Measurements from ENCODE around the gene RTCA. TPM values are rescaled to one million over a fixed set of nuclear protein-coding genes. Genes with fewer than 3 reads are reported as not detected.
"Not testable (repeated sequence)": the region's sequence is repeated elsewhere in the genome, so short reads cannot be mapped to it uniquely, and the experiment has no call there.

The RTCA gene
- polyA plus RNA-seq, 1 donor from 2014 or later = 19.4 TPM

DNA sequence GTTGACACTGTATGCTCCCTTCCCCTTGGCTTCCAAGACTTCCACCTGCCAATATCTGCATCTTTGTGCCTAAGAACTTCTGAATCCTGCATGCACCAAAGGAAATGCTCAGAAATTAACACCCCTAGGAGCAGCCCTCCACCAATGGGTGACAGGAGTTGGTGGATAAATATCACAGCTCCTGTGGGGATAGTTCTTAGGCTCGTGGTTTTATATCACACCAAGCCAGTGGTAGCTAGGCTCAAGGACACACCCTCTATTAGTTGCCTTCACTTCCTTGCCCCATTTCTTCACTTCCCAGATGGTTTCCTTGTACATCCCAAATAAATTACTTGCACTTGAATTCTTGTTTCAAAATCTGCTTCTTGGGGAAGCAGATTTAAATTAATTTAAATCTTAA lies 69.4 kb downstream of the RTCA start:
- peaks cover 0 to 6% (median 0%) of the 10 kb centered on the region in 3 donors for H3K9me3 Mint-ChIP-seq
- H3K27me3 Mint-ChIP-seq = peaks cover 20% of the 10 kb centered on the region
- H3K36me3 Mint-ChIP-seq = no peaks in the 10 kb centered on the region
- no peak overlapping the region for H3K27ac Mint-ChIP-seq
- H3K4me1 Mint-ChIP-seq = peaks cover 0 to 1% (median 0%) of the 10 kb centered on the region in 3 donors
- H3K4me3 Mint-ChIP-seq = no peak overlapping the region

DNA sequence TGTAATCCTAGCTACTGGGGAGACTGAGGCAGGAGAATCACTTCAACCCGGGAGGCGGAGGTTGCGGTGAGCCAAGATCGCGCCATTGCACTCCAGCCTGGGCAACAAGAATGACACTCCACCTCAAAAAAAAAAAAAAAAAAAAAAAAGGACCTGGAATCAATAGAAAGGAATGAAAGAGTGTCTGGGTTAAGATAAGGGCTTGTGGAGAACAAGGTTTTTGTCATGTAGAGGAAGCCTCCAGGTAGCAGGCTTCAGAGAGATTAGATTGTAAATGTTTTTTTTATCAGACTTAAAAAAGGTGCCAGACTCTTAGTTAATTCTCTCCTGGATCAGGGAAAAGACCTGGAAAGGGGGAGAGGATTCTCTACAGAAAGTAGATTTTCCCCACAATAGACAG lies 71.9 kb downstream of the RTCA start:
- not testable (repeated sequence) for H3K9me3 Mint-ChIP-seq, H3K36me3 Mint-ChIP-seq, H3K4me1 Mint-ChIP-seq, H3K4me3 Mint-ChIP-seq, H3K27ac Mint-ChIP-seq
- H3K27me3 Mint-ChIP-seq = peaks cover 20% of the 10 kb centered on the region

DNA sequence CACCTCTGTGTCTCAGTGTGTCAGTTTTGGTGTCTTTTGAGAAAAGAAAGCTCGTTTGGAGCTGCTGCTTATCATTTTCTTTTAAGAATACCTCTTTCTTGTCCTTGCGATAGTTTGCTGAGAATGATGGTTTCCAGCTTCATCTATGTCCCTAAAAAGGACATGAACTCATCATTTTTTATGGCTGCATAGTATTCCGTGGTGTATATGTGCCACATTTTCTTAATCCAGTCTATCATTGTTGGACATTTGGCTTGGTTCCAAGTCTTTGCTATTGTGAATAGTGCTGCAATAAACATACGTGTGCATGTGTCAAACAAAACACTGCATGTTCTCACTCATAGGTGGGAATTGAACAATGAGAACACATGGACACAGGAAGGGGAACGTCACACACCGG lies 73.7 kb downstream of the RTCA start:
- not testable (repeated sequence) for H3K9me3 Mint-ChIP-seq, H3K27ac Mint-ChIP-seq, H3K4me3 Mint-ChIP-seq, H3K4me1 Mint-ChIP-seq, H3K36me3 Mint-ChIP-seq
- peaks cover 20% of the 10 kb centered on the region for H3K27me3 Mint-ChIP-seq

- Mint-ChIP-seq H3K27ac (no peak overlapping the region), H3K4me3 (no peak overlapping the region), H3K36me3 (no peaks in the 10 kb centered on the region), H3K9me3 (peaks cover 0 to 5% (median 0%) of the 10 kb centered on the region in 3 donors), H3K4me1 (peaks cover 0 to 1% (median 0%) of the 10 kb centered on the region in 3 donors), H3K27me3 (peaks cover 15% of the 10 kb centered on the region)
Observed at GRCh38 chr1:100340494-100340893, 74.5 kb downstream of the RTCA start.

DNA sequence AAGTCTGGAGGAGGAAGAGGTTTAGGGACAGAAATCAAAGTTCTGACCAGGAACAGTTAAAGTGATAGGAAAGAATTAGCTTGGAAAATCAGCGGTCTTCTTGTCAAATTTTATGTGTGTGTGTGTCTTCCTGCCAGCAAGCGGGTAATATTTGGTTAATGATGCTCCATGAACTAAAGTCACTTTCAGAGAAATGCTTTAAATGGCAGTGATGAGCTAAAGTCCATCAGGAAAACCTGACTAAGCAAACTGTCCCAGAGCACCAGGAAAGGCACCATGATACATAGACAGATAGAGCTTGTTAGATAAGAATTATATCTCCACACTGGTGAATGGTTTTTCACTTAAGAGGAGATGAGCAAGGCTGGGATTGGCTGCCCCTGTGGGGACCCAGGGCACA lies 76.3 kb downstream of the RTCA start:
- Mint-ChIP-seq H3K4me1 (no peaks in the 10 kb centered on the region), H3K9me3 (no peaks in the 10 kb centered on the region), H3K4me3 (no peak overlapping the region), H3K36me3 (no peaks in the 10 kb centered on the region), H3K27ac (no peak overlapping the region), H3K27me3 (peaks cover 3% of the 10 kb centered on the region)

Other genes starting within 250 kb of the RTCA start
- 3.6 TPM for gene SASS6, start 133.3 kb upstream of the RTCA start, polyA plus RNA-seq
- 11.9 TPM for gene TRMT13, start 133.1 kb upstream of the RTCA start, polyA plus RNA-seq
- gene LRRC39, start 88.0 kb upstream of the RTCA start, polyA plus RNA-seq = not detected
- gene DBT, start 16.4 kb upstream of the RTCA start, polyA plus RNA-seq = 4.6 TPM
- gene CDC14A, start 86.3 kb downstream of the RTCA start, polyA plus RNA-seq = 11.5 TPM